ENCODE measurements around the gene PXK.

- TF ChIP-seq REST (IDR thresholded peaks at IDR 0.05; ENCODE audit: low read depth): no peak
- TF ChIP-seq TAF1 (IDR thresholded peaks at IDR 0.05; ENCODE audit: low read depth): no peak
- TF ChIP-seq MAX (IDR thresholded peaks at IDR 0.05): no peak
- TF ChIP-seq FOXM1 (IDR thresholded peaks at IDR 0.05; ENCODE audit: borderline replicate concordance, low read depth): no peak
- no peak for TF ChIP-seq TCF12 (IDR thresholded peaks at IDR 0.05; ENCODE audit: low read depth)
- no peak for TF ChIP-seq EGR1 (IDR thresholded peaks at IDR 0.05)
- no peak for TF ChIP-seq USF1 (IDR thresholded peaks at IDR 0.05)
- no peak for TF ChIP-seq EP300 (IDR thresholded peaks at IDR 0.05; ENCODE audit: borderline replicate concordance)
- no peak for TF ChIP-seq ZBTB7A (IDR thresholded peaks at IDR 0.05; ENCODE audit: low read depth)
- no peak for TF ChIP-seq RAD21 (IDR thresholded peaks at IDR 0.05; ENCODE audit: low read depth)
Measured at GRCh38 chr3:58409663-58410062, 77.0 kb downstream of the PXK start.

Data from Ishikawa (cell line).